ENCODE data around the gene ACSS2. TPM values are rescaled to one million over a fixed set of nuclear protein-coding genes. Genes with fewer than 3 reads are reported as not detected.

The ACSS2 gene
- total and polyA plus RNA-seq, 2 experiments from 2014 or later: 26.1 to 49.3 TPM

DNA sequence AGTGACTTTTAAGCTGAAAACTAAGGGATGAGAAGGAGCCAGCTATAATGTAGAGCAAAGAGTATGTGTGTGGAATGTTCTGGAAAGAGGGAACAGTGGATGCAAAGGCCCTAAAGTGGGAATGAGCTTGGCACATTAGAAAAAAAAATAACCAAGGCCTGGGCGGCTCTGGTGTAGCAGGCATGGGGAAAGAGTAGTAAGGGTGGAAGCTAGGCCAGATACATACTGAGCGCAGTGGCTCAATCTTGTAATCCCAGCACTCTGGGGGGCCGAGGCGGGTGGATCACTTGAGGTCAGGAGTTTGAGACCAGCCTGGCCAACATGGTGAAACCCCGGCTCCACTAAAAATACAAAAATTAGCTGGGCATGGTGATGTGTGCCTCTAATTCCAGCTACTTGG lies 12.2 kb upstream of the ACSS2 start:
- no peak for TF ChIP-seq EZH2phosphoT487 (IDR thresholded peaks at IDR 0.05; ENCODE audit: unreplicated experiment)
- TF ChIP-seq, protein P1, sequence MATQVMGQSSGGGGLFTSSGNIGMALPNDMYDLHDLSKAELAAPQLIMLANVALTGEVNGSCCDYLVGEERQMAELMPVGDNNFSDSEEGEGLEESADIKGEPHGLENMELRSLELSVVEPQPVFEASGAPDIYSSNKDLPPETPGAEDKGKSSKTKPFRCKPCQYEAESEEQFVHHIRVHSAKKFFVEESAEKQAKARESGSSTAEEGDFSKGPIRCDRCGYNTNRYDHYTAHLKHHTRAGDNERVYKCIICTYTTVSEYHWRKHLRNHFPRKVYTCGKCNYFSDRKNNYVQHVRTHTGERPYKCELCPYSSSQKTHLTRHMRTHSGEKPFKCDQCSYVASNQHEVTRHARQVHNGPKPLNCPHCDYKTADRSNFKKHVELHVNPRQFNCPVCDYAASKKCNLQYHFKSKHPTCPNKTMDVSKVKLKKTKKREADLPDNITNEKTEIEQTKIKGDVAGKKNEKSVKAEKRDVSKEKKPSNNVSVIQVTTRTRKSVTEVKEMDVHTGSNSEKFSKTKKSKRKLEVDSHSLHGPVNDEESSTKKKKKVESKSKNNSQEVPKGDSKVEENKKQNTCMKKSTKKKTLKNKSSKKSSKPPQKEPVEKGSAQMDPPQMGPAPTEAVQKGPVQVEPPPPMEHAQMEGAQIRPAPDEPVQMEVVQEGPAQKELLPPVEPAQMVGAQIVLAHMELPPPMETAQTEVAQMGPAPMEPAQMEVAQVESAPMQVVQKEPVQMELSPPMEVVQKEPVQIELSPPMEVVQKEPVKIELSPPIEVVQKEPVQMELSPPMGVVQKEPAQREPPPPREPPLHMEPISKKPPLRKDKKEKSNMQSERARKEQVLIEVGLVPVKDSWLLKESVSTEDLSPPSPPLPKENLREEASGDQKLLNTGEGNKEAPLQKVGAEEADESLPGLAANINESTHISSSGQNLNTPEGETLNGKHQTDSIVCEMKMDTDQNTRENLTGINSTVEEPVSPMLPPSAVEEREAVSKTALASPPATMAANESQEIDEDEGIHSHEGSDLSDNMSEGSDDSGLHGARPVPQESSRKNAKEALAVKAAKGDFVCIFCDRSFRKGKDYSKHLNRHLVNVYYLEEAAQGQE (IDR thresholded peaks at IDR 0.05; ENCODE audit: unreplicated experiment): no peak
- TF ChIP-seq, protein P2, sequence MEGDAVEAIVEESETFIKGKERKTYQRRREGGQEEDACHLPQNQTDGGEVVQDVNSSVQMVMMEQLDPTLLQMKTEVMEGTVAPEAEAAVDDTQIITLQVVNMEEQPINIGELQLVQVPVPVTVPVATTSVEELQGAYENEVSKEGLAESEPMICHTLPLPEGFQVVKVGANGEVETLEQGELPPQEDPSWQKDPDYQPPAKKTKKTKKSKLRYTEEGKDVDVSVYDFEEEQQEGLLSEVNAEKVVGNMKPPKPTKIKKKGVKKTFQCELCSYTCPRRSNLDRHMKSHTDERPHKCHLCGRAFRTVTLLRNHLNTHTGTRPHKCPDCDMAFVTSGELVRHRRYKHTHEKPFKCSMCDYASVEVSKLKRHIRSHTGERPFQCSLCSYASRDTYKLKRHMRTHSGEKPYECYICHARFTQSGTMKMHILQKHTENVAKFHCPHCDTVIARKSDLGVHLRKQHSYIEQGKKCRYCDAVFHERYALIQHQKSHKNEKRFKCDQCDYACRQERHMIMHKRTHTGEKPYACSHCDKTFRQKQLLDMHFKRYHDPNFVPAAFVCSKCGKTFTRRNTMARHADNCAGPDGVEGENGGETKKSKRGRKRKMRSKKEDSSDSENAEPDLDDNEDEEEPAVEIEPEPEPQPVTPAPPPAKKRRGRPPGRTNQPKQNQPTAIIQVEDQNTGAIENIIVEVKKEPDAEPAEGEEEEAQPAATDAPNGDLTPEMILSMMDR (conservative IDR thresholded peaks at IDR 0.05; ENCODE audit: low read depth in 2 of 2): no peak
- no peak for ATAC-seq
- Histone ChIP-seq H3K9me2 (ENCODE audit: insufficient read depth) (no peaks in the 10 kb centered on the region), H3F3A (replicated peaks; ENCODE audit: low read depth) (0 out of 2 replicates have a peak, but pooled peaks cover 4% of the 10 kb centered on the region), H3K4me1 (ENCODE audit: insufficient read depth) (peaks cover 8% of the 10 kb centered on the region), H4K20me1 (replicated peaks; ENCODE audit: insufficient read depth) (peaks cover 8% of the 10 kb centered on the region; the same call in 1 of the 2 replicates), H3K27me3 (ENCODE audit: insufficient read depth) (no peaks in the 10 kb centered on the region), H3K4me3 (peak overlapping the region; percentile 53; the same call in 1 of the 2 replicates), H3K27ac (ENCODE audit: low read depth) (peak overlapping the region; percentile 39; the same call in 1 of the 2 replicates), H3K36me3 (ENCODE audit: insufficient read depth) (no peaks in the 10 kb centered on the region; the same call in 1 of the 2 replicates), H3K79me2 (replicated peaks; ENCODE audit: insufficient read depth) (no peaks in the 10 kb centered on the region), H2AFZ (no peak overlapping the region), H3K4me2 (peak overlapping the region; percentile 82)
- Mint-ChIP-seq H3K4me3 (peak overlapping the region; percentile 65; the same call in 2 of the 3 replicates), H3K4me1 (peaks cover 16% of the 10 kb centered on the region), H3K9me3 (no peaks in the 10 kb centered on the region), H3K27me3 (ENCODE audit: insufficient read depth, low read depth, poor library complexity) (peaks cover 11% of the 10 kb centered on the region), H3K36me3 (ENCODE audit: low read depth) (peaks cover 6% of the 10 kb centered on the region; the same call in 2 of the 3 replicates), H3K27ac (no peak overlapping the region; the same call in 1 of the 2 replicates)
- DNase-seq (ENCODE audit: low spot score): no peak

DNA sequence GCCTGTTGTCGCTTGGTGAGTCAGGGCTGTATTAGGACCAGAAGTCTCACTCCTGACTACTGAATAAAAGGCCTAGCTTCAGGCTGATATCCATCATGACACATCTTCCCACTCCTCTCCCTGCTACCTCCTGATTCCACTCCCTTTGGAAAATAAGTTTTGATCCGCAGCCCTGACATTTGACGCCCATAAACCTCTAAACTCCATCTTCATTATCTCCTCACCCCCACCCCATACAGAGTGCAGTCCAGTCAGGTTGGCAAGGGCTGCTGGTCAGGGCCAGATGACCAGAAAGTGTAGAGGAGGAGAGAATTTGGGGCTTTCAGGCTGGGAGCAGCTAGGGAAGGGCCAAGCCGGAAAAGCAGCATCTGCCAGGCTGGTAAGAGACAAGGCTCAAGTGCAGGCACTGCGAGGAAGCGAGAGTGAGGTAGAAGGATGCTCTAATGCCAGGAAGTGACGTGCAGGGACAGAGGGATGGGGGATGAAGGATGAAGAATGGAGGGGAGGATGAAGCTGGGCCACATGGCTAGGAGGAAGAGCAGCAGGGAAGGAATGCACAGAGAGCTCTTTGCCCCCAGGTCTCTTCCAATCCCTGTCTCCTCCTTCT lies 5.0 kb upstream of the ACSS2 start:
- Mint-ChIP-seq H3K27ac (no peak overlapping the region), H3K4me3 (peak overlapping the region; percentile 86), H3K4me1 (peaks cover 31% of the 10 kb centered on the region), H3K36me3 (ENCODE audit: low read depth) (no peaks in the 10 kb centered on the region; the same call in 2 of the 3 replicates), H3K9me3 (no peaks in the 10 kb centered on the region), H3K27me3 (ENCODE audit: insufficient read depth, low read depth, poor library complexity) (peaks cover 22% of the 10 kb centered on the region)
- peaks cover 18% of the 10 kb centered on the region; the same call in 1 of the 2 replicates for H3K27me3 ChIP-seq (ENCODE audit: insufficient read depth)
- ATAC-seq (no peak), DNase-seq (ENCODE audit: low spot score) (peak; percentile 6)
- no peaks in the 10 kb centered on the region for H3K9me2 ChIP-seq (ENCODE audit: insufficient read depth)
- H4K20me1 ChIP-seq (replicated peaks; ENCODE audit: insufficient read depth): peaks cover 8% of the 10 kb centered on the region; the same call in 1 of the 2 replicates
- H3K36me3 ChIP-seq (ENCODE audit: insufficient read depth): no peaks in the 10 kb centered on the region
- H3K79me2 ChIP-seq (replicated peaks; ENCODE audit: insufficient read depth): peaks cover 12% of the 10 kb centered on the region; the same call in 1 of the 2 replicates
- H3K4me3 ChIP-seq: peak overlapping the region; percentile 94
- no peak overlapping the region for H3K27ac ChIP-seq (ENCODE audit: low read depth)
- H3F3A ChIP-seq (replicated peaks; ENCODE audit: low read depth): peaks cover 5% of the 10 kb centered on the region; the same call in 1 of the 2 replicates
- peak overlapping the region; percentile 99 for H3K4me2 ChIP-seq
- H3K4me1 ChIP-seq (ENCODE audit: insufficient read depth): peaks cover 20% of the 10 kb centered on the region
- no peak overlapping the region for H2AFZ ChIP-seq
- TF ChIP-seq, protein P3, sequence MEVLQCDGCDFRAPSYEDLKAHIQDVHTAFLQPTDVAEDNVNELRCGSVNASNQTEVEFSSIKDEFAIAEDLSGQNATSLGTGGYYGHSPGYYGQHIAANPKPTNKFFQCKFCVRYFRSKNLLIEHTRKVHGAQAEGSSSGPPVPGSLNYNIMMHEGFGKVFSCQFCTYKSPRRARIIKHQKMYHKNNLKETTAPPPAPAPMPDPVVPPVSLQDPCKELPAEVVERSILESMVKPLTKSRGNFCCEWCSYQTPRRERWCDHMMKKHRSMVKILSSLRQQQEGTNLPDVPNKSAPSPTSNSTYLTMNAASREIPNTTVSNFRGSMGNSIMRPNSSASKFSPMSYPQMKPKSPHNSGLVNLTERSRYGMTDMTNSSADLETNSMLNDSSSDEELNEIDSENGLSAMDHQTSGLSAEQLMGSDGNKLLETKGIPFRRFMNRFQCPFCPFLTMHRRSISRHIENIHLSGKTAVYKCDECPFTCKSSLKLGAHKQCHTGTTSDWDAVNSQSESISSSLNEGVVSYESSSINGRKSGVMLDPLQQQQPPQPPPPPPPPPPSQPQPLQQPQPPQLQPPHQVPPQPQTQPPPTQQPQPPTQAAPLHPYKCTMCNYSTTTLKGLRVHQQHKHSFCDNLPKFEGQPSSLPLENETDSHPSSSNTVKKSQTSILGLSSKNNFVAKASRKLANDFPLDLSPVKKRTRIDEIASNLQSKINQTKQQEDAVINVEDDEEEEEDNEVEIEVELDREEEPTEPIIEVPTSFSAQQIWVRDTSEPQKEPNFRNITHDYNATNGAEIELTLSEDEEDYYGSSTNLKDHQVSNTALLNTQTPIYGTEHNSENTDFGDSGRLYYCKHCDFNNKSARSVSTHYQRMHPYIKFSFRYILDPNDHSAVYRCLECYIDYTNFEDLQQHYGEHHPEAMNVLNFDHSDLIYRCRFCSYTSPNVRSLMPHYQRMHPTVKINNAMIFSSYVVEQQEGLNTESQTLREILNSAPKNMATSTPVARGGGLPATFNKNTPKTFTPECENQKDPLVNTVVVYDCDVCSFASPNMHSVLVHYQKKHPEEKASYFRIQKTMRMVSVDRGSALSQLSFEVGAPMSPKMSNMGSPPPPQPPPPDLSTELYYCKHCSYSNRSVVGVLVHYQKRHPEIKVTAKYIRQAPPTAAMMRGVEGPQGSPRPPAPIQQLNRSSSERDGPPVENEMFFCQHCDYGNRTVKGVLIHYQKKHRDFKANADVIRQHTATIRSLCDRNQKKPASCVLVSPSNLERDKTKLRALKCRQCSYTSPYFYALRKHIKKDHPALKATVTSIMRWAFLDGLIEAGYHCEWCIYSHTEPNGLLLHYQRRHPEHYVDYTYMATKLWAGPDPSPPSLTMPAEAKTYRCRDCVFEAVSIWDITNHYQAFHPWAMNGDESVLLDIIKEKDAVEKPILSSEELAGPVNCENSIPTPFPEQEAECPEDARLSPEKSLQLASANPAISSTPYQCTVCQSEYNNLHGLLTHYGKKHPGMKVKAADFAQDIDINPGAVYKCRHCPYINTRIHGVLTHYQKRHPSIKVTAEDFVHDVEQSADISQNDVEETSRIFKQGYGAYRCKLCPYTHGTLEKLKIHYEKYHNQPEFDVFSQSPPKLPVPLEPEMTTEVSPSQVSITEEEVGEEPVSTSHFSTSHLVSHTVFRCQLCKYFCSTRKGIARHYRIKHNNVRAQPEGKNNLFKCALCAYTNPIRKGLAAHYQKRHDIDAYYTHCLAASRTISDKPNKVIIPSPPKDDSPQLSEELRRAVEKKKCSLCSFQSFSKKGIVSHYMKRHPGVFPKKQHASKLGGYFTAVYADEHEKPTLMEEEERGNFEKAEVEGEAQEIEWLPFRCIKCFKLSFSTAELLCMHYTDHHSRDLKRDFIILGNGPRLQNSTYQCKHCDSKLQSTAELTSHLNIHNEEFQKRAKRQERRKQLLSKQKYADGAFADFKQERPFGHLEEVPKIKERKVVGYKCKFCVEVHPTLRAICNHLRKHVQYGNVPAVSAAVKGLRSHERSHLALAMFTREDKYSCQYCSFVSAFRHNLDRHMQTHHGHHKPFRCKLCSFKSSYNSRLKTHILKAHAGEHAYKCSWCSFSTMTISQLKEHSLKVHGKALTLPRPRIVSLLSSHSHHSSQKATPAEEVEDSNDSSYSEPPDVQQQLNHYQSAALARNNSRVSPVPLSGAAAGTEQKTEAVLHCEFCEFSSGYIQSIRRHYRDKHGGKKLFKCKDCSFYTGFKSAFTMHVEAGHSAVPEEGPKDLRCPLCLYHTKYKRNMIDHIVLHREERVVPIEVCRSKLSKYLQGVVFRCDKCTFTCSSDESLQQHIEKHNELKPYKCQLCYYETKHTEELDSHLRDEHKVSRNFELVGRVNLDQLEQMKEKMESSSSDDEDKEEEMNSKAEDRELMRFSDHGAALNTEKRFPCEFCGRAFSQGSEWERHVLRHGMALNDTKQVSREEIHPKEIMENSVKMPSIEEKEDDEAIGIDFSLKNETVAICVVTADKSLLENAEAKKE (CRISPR knock-in tag; IDR thresholded peaks at IDR 0.05): no peak
- TF ChIP-seq EZH2phosphoT487 (IDR thresholded peaks at IDR 0.05; ENCODE audit: unreplicated experiment) (no peak), ZNF331 (CRISPR knock-in tag; IDR thresholded peaks at IDR 0.05; ENCODE audit: low read depth) (no peak)

Data from GM23338 (cell line).